ENCODE measurements around the gene MDP1.
A peak's percentile ranks its signal among the peaks of the same experiment; 100 is the strongest.

The MDP1 gene

DNA sequence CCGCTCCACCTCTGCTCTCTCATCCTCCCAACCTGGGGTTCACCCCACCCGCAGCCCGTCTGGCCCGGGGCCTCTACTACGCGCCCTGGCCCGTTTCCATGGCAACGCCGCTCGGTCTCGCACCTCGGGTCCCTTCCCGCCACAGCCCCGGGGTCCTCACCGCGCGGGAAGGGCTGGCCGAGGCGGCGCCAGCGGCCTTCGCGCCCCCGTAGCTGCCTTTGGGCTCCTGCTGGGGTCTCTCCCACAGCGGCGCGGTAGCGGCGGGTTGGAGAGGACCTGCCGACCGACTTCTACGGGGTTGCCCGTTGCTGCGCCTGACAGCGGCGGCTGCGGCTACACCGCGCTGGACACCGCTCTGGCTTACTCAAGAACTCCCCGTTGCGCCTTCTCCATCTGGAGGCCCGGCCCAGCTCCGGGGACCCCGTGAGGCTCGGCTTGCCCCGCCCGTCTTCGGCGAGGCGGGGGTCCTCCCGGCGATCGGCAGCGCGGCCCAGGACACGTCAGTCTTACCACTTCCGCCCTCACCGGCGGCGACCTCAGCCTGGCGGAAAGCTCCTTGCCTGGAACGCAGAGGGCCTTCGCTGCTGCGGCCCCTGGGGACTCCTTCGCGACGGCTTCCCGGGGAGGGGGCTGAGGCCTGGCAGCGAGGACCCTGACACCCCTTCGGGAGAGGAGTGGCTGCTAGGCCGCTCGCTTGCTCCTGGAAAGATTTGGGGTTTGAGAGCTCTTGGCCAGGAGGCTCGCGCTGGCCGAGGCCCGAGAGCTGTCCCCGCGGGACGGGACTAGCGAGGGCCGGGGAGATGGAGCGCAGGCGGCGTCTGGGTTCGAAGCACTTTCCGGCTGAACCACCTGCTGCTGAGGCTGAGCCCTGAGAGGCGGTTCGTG is 20.4 kb downstream of the MDP1 start, which contains the start of gene TM9SF1:
Gene TM9SF1 (minus strand): TSS at position 256 of the 885 bp plus-strand sequence. CDS start 422 bp downstream, outside the sequence.
- peak; percentile 81 to 84 for DNase-seq

DNA sequence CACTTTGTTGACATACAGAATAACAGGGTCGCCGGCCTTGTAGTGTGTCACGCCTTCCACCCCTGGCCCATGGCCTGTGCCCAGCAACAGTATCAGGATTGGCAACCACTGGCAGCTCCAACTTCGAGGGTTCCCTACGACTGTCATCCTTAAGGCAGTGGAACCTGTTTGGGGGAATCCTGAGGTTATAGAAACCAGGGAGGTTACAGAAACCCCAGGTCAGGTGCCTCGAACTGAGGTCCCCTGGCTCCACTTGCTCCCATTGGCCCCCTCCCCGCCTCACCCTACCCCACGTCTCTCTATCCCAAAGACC is 21.0 kb downstream of the MDP1 start:
- no peak for DNase-seq

DNA sequence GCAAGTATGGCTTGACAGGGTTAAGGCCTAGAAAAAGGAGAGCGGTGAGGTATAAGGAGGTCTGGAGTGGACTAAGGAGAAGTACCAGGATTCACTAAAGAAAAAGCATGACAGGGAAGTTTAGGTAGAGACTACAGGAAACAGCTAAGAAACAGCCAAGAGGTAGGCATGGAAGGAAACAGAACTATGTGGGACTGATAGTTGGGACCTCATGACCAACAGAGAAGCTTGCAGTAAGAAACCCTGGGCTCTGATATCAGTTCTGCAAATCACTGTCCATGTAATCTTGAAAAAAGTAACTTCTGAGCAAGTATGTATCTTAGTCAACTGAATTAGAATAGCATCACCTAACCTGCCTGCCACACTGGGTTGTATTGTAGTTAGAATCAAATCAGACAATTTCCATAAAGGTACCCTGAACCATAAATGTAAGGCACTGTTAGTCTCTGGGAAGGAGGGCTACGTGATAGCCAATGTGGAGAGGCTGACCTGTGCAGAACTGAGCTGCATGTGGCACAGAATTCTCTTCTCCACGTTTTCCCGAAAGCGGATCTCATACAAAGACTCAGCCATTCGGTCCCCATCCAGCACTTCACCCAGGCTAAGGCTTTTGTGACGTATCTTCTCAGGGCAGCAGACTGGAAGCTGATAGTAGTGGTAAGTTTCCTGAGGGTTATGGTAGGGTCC is 21.5 kb downstream of the MDP1 start:
- no peak for DNase-seq

DNA sequence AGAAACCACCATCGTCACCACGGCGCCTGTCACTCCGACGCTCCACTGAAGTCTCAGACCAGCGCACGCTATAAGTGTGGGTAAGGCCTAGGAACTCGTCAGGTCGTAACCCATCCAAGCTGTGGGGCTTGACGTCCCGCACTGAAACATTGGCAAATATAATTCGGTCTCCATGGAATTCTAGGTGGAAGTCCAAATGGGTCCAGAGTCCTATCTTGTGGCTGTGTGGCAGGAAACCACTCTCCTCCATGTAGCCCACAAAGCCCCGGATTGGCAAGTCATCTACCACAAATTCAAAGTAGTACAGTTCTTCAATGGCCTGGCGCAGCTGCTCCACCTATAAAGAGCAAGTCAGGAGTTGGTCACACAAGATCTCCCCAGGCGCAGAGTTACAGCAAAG is 22.9 kb downstream of the MDP1 start:
- no peak for DNase-seq

DNA sequence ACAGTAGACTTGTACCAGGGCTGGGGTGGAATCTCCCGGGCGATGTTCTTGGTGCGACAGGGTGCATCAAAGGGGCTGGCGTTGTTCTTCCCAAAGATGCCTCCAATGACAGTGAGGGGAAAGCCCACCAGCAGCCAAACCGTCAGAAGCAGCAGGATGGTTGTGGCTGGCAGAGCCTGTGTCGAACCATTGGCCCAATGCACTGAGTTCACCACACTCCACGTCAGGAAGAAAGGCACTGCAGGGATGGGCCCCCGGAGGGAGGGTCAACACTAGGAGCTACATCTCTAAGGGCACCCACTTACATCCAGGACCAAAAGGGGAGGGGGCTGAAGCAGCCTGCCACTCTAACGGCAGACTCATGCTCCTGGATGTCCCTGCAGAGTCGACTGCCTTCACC is 25.4 kb downstream of the MDP1 start:
- DNase-seq, result no peak

DNA sequence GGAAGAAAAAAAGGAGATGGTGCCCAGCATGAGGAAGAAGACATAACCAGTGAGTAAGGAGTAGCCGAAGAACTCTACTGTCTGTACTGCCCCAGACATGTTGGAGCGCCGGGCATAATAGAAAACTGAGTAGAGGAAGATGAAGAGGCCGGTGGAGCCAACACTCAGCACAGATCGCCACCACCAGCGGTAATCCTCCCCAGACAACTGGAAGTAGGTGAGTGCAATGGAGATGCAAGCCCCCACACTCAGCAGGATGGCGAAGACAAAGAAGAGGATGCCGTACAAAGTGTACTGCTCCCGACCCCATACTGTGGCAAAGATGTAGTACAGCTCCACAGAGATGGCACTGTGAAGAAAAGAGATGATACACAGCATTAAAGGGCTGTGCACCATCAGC is 26.4 kb downstream of the MDP1 start:
- DNase-seq, result no peak

DNA sequence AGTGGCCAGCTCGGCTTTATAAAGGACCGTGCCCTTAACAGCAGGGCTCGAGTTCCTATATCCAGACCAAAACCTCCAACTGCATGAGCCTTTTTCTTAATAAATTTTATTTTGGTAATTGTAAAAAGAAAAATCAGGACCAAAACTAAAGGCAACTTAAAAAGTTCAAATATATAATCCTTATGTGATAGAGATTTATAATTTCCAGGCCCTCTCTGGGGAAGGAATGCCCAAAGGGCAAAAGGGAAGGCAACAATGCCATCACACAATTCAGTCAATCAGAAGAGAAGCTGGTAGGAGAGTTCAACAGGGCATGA is 26.8 kb downstream of the MDP1 start:
- no peak for DNase-seq

DNA sequence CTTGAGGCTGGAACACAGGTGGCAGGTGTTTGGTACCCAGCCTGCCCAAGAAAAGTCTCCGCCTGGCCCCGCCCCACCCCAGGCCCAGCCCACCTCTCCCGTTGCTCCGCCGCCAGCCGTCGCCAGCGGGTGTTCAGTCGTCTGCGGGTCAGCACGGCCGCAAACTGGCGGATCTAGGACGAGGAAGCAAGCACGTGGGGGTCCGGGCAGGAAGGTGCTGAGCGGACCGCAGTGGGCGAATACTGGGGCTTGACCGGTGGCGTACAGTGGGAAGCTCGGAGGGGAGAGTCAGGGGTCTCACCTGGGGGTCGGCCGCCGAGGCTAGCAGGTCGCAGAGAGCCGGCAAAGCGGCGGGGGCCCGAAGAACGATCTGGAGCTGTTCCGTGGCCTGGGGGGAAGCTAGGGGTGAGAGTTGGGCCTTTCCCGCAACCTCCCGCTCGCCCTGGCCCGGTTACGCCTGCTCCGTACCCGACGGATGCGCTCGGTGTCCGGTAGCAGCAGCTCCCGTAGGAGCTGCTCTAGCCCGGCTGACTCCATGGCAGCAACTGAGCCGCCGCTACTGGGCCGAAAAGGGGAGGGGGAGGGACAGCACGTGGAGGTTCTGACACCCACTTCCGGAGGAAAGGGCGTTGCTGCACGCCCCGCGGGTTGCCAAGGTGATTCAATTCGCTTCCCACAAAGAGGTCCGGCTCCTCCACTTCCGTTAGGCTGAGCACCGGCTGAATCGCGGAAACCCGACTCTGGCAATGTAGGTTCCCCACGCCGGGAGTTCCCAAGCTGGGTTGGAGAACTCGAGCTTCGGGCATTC is 27.4 kb downstream of the MDP1 start, which contains the start of gene IPO4:
Gene IPO4 (minus strand): TSS at position 566 of the 808 bp plus-strand sequence. CDS start 29 bp downstream, at position 537.
- peak; percentile 76 to 92 for DNase-seq

DNA sequence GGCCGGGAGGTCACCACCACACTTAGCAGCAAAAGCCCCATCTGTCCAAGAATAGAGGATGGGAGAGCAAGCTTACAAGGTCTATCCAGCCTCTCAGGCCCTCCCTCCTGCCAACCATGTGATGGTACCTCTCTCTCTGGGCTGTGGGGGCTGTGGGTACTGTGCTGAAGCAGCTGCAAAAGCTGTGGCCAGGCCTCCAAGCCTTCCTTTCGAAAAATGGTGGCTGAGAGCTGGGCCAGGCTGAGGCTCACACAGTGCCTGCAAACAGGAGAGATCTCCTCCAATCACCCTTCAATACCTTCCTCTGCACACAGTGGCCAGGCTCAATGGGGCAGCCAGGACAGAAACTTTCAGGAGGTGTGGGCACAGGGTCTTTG is 28.3 kb downstream of the MDP1 start:
- no peak for DNase-seq

DNA sequence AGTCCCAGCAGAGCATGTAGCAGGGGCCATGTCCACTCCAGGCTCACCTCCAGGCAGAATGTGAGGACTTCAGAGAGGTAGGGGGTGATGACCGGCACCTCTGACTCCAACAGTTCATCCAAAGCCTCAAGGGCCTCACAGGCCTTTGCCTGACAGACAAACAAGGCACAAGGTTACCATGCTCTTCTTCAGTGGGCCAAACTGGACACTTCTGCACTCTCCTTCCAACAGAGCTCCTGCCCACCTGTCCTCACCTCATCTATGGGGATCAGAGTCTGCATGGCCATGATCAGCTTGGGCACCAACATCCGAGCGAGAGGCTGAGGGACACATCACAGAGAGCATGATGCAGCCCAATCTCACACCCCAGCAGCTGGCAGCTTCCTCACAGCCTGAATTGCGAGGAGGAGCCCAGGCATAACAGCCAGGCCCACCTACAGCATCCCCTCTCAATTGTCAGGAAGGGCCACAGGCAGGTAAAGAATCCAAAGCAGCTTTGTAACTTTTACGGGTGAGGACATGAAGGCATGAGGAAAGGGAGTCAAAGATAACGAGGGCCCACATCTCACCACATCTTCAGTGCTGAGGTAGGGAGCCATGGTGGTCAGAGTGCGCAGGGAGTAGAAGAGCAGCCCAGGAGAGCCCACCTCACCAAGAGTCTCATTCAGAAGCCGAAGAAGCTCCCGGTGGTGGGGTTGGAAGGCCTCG is 28.9 kb downstream of the MDP1 start:
- no peak for DNase-seq

DNA sequence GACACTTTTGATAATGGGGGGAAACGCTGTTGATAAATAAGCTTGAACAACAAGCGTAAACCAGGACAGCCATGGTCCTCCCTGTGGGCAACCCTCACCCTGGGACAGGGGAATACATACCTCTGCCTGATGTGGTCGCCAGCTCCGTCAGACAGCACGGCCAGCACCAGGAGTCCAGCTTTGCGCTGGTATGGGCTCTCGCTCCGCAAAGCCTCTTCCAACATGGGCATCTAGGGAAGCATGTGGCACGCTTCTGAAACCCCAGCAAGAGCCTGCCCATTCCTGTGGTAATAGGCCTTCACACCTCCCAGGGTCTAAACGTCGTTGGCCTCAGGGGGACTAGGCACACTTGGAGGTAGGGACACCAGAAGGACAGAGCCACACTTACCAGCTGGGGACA is 30.1 kb downstream of the MDP1 start:
- no peak for DNase-seq

DNA sequence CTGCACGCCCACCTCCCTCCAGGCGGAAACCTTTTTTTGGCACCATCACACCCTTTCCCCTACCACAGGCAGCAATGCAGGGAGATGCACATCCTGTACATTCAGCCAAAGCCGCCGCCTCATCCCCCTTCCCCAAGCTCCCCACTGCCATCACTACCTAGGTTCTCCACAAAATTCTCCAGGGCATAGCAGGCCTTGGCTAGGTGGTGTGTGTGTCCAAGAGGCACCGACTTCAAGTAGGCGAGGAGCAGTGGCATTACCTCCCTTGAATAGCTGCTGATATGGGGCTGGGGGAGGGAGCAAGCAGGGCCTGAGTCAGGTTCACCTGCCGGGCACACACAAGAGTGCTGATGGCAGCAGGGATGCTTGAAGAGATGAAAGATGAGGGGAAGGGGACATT is 30.8 kb downstream of the MDP1 start:
- no peak for DNase-seq

DNA sequence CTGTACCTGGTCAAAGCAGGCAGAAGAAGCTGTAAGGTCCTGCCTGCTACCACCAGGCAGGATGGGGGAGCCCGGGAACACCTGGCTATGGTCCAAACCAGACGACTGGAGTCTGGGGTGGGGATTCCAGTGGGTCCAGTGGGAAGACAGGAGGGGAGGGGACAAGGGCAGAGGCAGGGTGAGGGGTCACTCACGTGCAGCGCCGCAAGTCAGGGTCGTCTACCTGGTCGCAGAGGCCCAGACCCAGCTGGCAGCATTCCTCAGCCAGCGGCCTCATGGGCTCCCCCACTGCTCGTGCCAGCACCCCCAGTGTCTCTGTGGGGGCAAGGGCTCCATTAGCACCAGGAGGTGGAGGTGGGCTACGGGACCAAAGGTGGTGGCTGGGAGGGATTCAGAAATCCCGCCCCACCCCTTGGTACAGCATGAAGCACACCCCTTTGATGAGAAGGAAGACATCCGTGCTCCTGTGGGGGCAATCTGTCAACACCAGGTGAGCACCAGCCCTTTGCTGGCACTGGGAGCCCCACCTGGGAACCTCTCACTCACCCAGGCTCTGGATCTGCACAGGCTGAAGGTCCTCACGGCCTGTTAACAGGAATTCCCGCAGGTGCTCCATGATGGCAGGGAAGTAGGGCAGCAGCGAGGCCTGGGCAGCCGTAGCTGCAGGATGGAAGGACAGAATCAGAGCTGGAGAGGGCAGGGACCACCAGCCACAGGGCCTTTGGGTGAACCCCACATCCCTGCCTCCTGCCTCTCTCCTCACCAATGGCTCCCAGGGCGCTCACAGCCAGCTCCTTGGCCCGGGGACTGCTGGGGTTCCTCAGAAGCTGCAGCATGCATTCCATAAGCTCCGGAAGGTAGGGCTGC is 31.5 kb downstream of the MDP1 start:
- no peak for DNase-seq

DNA sequence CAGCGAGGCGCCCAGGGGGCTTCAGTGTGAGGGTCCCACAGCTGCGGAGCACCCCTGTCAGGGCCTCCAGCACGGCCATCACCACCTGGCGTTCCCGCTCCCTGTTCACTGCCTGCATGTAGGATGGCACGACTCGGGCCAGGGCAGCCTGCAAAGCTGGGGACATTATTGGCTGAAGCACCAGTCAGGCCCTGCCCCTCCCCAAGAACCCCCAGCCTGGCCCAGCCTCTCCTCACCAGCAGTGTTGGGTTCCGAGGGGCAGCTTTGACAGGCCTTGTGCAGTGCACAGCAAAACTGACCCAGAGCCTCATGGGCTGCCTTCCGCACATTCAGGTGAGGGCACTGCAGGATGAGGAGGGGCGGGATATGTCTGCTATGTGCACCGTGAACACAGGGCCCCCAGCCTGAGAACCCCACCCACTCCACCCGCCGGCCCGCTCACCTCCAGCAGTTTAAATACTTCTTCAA is 32.8 kb downstream of the MDP1 start:
- DNase-seq, result no peak

DNA sequence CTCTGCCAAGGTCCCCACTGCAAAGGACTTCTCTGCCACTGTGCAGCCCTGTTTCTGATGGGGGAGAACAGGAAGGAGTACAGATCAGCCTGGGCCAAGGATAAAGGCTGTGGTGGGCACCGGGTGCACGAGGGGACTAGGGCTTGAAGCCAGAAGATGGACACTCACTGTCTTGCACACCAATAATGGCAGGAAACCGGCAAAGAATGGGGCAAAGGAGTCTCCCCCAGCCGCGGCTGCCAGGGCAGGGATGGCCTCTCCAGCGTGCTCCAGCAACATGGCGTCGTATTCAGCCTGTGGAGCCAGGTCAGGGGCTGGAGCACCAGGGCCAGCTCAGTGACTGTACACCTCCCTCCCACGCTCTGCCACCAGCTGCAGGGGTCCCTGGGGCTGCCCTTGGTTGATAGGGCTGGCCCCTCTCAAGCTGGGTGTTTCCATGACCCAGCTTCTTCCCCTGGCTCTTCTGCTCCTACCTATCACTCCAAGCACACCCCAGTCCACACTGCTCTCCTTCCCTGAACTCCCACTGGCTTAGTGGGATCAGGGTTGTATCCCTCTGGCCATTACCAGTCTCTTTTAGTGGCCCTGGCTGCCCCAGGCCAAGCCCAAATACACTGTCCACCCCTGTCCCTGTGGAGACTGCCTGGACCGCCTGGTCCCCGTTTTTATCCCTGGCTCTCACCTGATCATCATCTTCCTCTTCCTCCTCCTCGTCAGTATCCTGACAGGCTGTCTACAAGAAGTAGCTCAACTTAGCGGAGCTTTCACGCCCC is 33.6 kb downstream of the MDP1 start:
- no peak for DNase-seq

DNA sequence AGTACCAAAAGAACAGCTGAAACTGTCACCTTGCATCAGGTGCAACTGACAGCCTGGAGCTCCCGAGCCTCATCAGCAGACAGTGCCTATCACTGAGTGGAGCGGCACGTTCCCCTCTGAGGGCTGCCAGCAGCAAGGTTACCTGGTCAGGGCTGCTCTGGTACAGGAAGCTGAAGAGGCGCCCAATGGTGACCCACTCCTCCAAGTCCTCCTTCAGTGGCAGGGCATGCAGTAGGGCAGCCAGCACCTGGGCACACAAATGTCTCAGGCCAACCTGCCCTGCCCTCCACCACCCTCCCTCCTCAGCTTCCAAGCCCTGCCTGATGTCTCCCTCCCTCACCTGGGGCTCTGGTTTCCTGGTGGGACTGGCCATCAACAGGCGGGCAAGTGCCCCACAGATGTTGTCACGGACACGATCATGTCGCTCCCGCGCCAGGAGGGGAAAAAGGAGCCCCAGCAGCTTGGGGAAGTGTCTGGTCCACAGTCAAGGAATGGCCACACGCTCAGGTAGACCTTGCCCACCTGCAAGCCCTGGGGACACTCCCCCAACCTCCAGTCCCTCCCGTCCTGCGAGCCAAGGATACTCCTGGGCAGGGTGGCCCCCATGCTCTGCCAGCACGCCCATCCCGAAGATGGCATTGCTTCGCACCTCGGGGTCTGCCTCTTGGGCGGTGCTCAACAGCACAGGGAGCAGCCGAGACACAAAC is 34.3 kb downstream of the MDP1 start:
- no peak for DNase-seq

DNA sequence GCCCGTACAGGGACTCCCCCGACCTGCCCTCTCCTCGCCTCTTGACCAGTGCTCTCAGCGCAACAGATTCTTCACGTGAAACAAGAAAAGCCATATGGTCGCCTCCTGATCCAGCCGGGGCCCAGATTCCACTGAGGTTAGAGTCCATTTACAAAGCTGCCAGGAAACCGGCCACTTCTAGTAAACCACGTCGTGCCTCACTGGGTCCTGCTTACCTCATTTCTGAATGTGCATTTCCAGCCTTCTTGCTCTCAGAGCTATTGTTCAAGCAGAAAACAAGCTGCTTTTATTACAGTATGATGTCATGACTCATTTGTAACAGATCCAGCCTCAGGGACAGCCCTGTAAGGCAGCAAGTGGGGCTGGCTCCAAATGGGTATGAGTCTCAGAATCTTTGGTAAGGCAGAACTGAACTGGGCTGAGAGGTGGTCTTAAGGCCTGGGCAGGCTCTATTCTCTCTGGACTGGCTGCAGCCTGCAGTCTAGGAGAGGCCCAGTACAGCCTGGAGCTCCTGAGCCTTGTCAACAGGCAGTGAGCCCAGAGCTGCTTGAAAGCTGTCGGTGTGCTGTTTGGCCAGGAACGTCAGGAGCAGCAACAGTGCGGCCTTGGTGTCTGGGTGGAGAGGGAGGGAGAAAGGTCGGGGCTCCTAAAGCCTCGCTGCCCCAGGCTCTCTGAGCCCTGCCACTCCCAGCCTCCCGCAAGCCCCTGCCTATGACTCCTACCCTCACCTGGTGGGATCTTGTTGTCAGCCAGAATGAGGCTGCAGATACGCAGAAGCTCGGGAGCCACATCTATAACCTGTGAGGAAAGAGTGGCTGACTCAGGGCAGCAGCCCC is 35.7 kb downstream of the MDP1 start:
- no peak for DNase-seq

DNA sequence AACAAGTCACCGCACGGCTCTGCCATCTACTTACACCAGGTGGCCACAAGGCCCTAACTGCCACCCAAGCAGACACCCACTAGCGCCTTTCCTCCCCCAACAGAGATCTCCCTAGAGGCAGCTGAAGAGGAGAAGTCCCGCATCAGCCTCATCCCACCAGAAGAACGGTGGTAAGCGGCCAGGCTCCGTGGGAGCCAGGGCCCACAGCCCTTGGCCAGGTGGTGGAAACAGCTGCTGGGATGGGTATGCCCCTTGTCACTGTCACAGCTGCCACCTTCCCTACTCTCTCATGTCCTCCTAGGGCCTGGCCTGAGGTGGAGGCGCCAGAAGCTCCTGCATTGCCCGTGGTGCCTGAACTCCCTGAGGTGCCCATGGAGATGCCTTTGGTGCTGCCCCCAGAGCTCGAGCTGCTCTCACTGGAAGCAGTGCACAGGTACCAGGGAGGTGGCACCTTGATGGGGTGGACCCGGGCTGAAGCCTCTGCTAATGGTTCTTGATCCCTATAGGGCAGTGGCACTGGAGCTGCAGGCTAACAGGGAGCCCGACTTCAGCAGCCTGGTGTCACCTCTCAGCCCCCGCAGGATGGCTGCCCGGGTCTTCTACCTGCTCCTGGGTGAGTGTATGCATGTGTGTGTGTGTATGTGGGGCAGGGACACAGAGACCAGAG is 36.4 kb downstream of the MDP1 start:
- no peak for DNase-seq
